Endothelial cell of umbilical vein (primary cell): ENCODE measurements around the gene GALNT12.

Experiments
- EZH2 ChIP-seq: IDR thresholded peaks from 2 replicates; pipeline ENCODE4 v1.6.1; 2012; ENCODE audit warnings: borderline replicate concordance, low read depth, mild to moderate bottlenecking, moderate library complexity, low read length, inconsistent platforms; ENCODE audit not compliant: severe bottlenecking
- GATA2 ChIP-seq: IDR thresholded peaks from 2 replicates; pipeline ENCODE4 v1.7.0; 2011; ENCODE audit warnings: low read depth, mild to moderate bottlenecking, moderate library complexity, mixed read lengths, low read length; ENCODE audit not compliant: insufficient read length, insufficient read depth
- JUN ChIP-seq: IDR thresholded peaks from 2 replicates; pipeline ENCODE4 v1.6.1; 2011; ENCODE audit warnings: borderline replicate concordance, low read depth; ENCODE audit not compliant: insufficient read length, insufficient read depth
- MAX ChIP-seq: IDR thresholded peaks from 2 replicates; pipeline ENCODE4 v1.6.1; 2011; ENCODE audit not compliant: insufficient read depth, insufficient read length
- MYC ChIP-seq: IDR thresholded peaks from one replicate; pipeline ENCODE4 v1.6.1; 2011; ENCODE audit warnings: mild to moderate bottlenecking, low read depth, low read length
- POLR2A ChIP-seq: IDR thresholded peaks from 2 replicates; pipeline ENCODE4 v1.6.1; 2012; ENCODE audit warnings: low read depth, mild to moderate bottlenecking, control low read depth, low read length
- TF ChIP-seq, protein P1 (sequence below), 2 donors: IDR thresholded peaks; 1 replicate in 1 of 2; 2 replicates in 1 of 2; pipeline ENCODE4 v1.5.1; 2011; ENCODE audit warnings: low read length in 2 of 2, mild to moderate bottlenecking in 2 of 2, moderate library complexity in 2 of 2, control low read depth in 1 of 2, inconsistent platforms in 1 of 2, low read depth in 1 of 2; ENCODE audit not compliant: insufficient read depth in 1 of 2; ENCODE audit errors: extremely low read depth in 1 of 2

DNA sequence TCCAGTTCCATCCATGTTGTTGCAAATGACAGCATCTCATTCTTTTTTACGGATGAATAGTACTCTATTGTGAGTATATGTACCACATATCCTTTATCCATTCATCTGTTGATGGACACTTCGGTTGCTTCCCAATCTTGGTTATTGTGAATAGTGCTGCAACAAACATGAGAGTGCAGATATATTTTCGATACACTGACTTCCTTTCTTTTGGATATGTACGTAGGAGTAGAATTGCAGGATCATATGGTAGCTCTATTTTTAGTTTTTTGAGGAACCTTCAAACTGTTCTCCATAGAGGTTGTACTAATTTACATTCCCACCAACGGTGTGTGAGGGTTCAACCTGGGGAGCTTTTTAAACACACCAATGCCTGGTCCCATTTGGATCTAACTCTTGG, 22.3 kb downstream of the GALNT12 start:
- TF ChIP-seq, protein P1, sequence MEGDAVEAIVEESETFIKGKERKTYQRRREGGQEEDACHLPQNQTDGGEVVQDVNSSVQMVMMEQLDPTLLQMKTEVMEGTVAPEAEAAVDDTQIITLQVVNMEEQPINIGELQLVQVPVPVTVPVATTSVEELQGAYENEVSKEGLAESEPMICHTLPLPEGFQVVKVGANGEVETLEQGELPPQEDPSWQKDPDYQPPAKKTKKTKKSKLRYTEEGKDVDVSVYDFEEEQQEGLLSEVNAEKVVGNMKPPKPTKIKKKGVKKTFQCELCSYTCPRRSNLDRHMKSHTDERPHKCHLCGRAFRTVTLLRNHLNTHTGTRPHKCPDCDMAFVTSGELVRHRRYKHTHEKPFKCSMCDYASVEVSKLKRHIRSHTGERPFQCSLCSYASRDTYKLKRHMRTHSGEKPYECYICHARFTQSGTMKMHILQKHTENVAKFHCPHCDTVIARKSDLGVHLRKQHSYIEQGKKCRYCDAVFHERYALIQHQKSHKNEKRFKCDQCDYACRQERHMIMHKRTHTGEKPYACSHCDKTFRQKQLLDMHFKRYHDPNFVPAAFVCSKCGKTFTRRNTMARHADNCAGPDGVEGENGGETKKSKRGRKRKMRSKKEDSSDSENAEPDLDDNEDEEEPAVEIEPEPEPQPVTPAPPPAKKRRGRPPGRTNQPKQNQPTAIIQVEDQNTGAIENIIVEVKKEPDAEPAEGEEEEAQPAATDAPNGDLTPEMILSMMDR (IDR thresholded peaks at IDR 0.05; ENCODE audit: extremely low read depth in 1 of 2, insufficient read depth in 1 of 2, low read depth in 1 of 2, low read length in 2 of 2): no peak
- no peak for TF ChIP-seq MAX
- no peak for TF ChIP-seq POLR2A
- TF ChIP-seq JUN: no peak
- TF ChIP-seq EZH2: no peak
- TF ChIP-seq MYC: no peak
- no peak for TF ChIP-seq GATA2
